Hepatocyte (in vitro differentiated cells): Measurements from ENCODE around the gene LEMD2.

ENCODE experiments used
- EZH2 ChIP-seq: fragments of 200-600 bp; sonication (generic); IDR thresholded peaks from 2 replicates; pipeline ENCODE4 v1.6.1; 2016; ENCODE audit warnings: antibody characterized with exemption, mild to moderate bottlenecking, borderline replicate concordance
- EZH2phosphoT487 ChIP-seq: fragments of 200-600 bp; sonication (generic); IDR thresholded peaks from one replicate; pipeline ENCODE4 v1.6.1; 2018; ENCODE audit warnings: antibody characterized with exemption, mild to moderate bottlenecking, low read depth, moderate library complexity; ENCODE audit not compliant: unreplicated experiment, severe bottlenecking
- TF ChIP-seq, protein P1 (sequence below): fragments of 200-600 bp; sonication (generic); IDR thresholded peaks from 2 replicates; pipeline ENCODE4 v1.5.1; 2016; ENCODE audit warnings: antibody characterized with exemption, mild to moderate bottlenecking; ENCODE audit not compliant: poor library complexity

DNA sequence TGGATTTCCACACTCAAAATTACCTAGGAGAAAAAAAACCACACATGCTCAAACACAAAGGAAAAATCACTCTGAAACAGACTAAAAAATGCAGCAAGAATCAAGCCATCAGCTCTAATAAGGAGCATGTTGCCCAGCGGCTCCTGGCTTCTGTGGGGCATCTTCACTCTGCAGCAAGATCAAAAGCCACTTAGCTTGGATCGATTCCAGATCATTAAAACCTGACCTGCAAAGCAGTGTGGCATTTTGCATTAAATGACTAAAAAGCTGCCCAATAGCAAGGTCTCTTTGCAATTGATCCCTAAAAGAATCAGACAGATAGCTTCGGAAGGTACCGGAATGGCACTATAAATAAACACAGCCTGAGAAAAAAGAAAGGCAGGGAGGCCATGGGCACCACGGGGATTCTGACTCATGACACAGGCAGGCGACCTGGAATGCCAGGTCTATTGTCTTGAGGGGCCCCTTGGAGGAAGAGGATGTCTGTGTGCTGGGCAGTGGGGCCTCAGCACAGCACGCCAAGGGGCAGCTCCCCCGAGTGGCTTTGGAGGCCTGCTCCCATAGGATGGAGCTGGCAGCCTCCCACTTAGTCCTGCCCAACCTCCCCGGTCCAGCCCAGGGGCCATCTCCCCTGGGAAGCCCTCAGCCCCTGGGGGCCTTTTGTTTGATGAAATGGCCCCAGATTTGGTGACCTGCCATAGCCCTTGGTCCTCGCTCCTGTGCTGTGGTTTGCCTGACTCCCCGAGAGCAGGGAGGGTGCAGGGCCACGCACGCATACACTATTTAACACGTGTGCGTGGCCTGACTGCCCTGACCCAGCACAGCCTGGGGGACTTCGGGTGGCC, 7.6 kb downstream of the LEMD2 start:
- TF ChIP-seq, protein P1, sequence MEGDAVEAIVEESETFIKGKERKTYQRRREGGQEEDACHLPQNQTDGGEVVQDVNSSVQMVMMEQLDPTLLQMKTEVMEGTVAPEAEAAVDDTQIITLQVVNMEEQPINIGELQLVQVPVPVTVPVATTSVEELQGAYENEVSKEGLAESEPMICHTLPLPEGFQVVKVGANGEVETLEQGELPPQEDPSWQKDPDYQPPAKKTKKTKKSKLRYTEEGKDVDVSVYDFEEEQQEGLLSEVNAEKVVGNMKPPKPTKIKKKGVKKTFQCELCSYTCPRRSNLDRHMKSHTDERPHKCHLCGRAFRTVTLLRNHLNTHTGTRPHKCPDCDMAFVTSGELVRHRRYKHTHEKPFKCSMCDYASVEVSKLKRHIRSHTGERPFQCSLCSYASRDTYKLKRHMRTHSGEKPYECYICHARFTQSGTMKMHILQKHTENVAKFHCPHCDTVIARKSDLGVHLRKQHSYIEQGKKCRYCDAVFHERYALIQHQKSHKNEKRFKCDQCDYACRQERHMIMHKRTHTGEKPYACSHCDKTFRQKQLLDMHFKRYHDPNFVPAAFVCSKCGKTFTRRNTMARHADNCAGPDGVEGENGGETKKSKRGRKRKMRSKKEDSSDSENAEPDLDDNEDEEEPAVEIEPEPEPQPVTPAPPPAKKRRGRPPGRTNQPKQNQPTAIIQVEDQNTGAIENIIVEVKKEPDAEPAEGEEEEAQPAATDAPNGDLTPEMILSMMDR: no peak
- TF ChIP-seq EZH2phosphoT487: no peak
- no peak for TF ChIP-seq EZH2
